ENCODE data around the gene FILIP1.

DNA sequence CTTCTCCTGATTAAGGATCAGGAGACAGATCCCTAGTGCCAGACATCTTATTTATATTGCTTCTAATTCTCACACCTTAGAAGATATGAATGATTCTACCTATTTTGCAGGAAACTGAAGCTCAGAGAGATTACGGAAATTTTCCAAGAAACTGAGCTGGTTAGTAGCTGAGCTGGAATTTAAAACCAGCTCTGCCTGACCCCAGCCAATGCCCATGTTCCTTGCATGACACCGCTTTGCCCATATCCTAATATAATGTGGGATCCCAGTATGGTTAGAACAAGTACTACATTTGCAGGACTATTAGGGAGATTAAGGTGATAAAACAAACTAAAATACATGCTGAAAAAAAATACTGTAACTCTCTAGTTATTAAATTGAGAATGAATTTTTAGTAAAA lies 210.9 kb downstream of the FILIP1 start:
- TF ChIP-seq YY1 (IDR thresholded peaks at IDR 0.05; ENCODE audit: insufficient read depth, insufficient read length) (no peak), ZNF274 (IDR thresholded peaks at IDR 0.05; ENCODE audit: low read depth, low read length) (no peak)
